A172 (cell line): Measurements from ENCODE around the gene NOL9. TPM values are rescaled to one million over a fixed set of nuclear protein-coding genes. Genes with fewer than 3 reads are reported as not detected.

Experiments
- DNase-seq: peaks from one replicate; pipeline ENCODE4 v3.0.0-alpha.2; 2015; ENCODE audit warnings: low spot score
- total RNA-seq: library from RNA; depleted of rRNA; stranded (reverse); fragments of >200 nt; shearing (Covaris generic); gene quantifications from 2 replicates; pipeline ENCODE4 v1.2.3, GENCODE V29; 2014

Gene NOL9
- total RNA-seq, 1 experiment from 2014 or later, result 17.4 TPM

DNA sequence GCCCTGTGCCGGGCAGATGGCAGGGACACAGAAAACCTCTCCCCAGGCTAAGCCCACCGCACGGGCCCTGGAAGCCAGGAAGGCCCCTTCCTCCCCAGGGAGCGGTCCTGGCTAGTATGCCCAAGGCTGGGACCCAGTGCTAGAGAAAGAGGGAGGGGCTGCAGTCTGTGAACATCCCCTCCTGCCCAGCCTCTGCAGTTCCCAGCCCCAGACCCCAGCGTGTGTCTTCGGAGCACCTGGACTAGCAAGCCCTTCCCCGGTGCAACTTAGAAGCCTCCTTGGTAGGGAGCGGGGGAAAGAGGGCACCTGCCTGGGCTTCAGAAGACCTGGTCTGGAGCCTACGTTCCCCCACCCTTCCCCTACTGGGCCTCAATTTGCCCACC lies 64.9 kb downstream of the NOL9 start:
- DNase-seq, result no peak

DNA sequence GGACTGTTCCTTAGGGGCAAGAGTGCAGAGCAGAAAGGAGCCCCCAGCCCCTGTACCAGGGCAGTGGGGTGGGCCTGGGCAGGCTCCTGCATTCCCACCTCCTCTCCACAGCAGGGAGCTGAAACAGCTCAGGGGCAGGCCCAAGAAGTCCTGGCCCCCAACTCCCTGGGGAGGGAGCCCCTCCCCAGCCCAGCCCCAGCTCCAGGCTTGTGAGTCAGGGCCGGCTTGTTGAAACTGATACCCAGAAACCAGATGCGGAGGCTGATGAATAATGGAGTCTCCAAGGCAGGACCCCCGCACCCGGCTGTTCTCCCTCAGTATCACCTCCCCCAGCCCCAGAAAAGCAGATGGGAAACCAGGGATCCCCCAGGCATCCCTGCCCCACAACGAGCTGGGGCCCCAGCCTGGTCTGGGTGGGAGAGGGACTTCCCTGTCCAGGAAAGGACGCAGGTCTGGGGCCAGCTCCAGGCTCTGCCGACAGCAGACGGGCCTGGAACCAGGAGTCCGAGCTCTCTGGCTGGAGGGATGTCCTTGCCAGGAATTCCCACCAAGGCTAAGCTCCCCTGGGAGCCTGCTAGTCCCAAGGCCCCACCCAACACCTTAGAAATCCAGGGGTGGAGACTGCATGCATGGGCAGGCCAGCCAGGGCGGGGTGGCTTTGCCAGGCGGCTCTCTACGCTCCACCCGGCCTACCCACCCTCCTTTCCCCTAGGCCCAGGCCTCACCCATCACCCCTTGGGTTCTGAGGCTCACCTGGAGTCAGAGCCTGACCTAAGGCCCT lies 65.5 kb downstream of the NOL9 start:
- DNase-seq, result peak; percentile 35

DNA sequence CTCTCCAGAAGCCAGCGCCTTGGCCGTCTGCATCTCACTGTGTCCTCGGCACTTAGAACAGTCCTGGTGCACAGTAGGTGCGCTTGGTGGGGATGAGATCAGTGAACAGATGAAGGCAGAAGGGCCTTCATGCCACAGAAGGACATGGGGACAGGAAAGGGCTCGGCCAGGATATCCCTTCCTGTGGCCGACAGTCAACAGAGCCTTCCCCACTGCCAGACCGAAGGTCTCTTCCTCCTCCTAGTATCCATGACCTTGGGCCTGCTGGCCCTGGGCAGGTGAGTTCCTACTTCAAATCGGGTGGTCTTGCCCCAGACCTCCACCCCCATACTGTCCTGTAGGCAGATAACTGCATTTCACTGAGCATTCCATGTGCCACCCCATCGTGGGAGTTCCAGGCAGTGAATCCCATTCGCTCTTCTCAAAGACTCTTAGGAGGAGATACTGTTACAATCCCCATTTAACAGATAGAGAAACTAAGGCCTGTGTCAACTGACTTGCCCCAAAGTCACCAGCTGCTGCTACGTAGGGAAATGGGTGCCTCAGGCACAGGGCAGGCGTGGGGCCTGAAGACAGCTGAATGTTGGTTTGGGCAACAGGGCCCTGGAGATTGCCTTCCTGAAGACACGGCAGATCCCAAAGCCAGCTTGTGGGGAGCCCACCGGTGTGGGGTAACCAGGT lies 66.4 kb downstream of the NOL9 start:
- DNase-seq, result no peak

DNA sequence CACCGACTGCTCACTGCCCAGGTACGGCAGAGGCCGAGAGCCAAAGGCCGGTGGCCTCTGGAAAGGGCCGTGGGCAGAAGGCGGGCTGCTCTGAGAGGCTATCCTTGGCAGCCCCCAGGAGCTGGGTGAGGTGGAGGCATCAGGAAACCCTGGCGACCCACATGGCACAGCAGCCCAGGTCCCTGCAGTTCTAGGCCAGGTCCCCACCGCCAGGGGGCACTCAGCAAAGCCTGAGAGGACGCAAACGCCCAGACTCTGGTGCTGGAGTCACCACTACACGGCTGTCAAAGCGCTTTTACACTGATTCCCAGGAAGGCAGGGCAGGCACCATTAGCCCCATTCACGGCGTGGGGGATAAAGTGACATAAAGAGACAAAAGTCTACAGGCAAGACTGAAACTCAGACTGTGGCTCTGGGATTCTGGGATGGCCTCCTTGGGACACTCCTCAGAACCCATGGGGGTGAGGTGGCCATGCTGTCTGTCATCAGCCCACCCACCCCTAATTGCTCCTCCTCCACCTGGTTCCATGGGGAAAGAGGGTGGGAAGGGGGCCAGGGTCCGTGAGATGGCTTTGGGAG lies 67.8 kb downstream of the NOL9 start:
- peak; percentile 44 for DNase-seq

DNA sequence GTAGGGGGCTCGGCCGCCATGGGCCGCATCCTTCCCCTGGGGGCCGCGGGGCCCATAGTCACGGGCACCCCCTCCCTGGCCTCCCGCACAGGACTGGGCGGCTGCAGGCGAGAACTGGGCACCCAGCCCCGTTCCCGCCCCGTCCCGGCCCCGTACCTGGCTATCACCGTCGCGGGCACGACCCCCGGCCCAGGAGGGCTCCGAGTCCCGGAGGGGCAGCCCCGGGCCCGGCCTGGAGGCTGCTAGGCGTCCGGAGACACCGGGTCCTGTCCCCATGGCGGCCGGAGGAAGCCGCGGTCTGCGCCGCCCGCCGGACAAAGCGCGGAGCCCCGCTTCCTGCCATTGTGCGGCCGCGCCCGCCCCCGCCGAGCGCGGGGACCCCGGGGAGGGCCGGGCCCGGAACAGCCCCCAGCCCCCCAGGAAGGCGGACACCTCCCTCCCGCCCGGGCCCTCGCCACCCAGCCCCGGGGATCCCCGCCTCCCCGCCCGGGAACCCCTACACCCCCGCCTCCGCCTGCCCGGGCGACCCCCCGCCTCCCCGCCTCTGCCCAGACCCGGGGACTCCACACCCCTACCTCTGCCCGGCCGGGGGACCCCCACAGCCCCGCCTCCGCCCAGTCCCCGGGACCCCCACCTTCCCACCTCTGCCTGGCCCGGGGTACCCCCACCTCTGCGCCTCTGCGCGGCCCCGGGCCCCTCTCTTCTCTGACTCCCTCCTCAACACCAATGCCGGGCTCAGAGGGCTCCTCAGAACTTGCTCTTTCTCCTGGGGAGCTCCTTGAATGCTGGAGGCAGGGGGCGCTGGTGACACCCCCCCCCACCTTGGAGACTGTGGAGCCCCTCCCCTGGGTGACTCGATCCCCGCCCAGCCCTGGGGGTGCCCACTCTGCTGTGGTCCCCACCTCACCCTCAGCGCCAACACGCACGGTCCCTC lies 68.9 kb downstream of the NOL9 start:
- no peak for DNase-seq

DNA sequence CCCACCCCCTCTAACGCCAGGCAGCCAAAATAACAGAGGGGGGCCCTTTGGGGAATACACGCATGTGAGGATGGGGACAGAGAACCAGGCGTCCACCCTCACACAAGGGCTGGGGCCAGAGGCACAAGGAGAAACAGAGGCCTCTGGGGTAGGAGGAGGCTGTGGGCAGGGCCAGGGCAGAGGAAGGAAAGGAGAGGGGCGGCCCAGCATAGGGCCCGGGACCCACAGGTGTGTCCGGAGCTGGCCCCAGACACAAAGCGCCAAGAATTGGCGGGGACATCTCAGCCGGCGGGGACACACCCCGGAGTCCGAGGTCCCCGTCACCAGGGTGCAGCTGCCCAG lies 69.5 kb downstream of the NOL9 start:
- no peak for DNase-seq

DNA sequence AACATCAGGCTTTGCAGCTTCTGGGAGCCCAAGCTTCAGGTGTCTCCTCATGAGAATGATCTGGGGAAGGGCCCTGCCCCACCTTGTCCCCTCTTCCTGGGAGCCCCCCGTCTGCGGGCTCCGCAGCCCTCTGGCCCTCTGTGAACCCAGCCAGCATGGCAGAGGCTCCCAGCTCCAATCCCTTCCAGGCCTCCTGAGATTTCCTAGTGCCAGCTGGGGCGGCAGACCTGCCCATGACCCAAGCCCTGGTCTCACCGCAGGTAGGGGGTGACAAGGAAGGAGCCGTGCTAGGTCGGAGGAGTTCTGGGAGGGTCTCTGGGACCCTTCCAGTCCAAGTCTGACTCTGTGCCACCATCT lies 70.6 kb downstream of the NOL9 start:
- no peak for DNase-seq

DNA sequence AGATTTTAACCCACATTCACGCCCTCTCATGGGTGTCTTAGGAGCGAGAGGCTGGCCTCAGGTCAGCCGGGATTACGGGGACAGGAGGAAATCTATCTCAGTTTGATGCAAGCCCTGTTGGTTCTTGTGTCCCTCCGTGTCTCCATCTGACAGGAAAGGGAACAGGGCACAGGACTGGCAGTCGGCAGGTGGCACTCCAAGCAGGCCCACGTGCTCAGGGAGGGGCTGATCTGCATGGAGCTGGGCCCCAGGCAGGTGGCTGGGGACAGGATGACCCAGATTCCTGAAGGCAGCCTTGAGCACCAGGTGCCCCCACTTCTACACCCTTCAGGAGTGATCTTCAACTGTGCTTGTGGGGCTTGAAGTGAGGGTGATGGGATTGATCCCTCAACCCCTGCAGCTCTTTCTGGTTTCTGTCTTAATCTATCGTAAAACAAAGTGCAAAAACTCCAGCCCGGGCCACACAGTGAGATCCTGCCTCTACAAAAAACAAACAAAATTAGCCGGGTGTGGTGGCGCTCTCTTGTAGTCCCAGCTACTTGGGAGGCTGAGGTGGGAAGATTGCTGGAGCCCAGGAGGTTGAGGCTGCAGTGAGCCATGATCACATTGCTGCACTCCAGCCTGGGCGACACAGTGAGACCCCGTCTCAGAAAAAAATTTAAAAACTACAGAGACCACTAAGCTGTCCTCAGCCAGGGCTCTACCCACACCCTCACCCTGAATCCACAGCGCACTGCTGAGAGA lies 71.1 kb downstream of the NOL9 start:
- no peak for DNase-seq

DNA sequence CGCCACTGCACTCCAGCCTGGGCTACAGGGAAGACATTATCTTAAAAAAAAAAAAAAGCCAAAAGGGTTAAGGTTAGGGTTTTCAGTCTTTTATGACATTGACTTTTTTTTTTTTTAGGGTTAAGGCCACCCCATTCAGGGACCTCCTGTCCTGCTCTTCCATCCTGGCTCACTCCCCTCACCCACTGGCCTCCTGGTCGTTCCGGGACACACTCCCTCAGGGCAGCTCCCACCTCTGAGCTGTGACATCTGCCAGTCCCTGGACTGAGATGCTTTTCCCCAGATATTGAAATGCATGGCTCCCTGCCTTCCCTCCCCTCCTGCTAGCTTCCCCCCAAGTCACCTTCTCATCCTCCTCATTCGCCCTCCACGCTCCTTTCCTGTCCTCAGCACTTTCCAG lies 72.5 kb downstream of the NOL9 start:
- no peak for DNase-seq

DNA sequence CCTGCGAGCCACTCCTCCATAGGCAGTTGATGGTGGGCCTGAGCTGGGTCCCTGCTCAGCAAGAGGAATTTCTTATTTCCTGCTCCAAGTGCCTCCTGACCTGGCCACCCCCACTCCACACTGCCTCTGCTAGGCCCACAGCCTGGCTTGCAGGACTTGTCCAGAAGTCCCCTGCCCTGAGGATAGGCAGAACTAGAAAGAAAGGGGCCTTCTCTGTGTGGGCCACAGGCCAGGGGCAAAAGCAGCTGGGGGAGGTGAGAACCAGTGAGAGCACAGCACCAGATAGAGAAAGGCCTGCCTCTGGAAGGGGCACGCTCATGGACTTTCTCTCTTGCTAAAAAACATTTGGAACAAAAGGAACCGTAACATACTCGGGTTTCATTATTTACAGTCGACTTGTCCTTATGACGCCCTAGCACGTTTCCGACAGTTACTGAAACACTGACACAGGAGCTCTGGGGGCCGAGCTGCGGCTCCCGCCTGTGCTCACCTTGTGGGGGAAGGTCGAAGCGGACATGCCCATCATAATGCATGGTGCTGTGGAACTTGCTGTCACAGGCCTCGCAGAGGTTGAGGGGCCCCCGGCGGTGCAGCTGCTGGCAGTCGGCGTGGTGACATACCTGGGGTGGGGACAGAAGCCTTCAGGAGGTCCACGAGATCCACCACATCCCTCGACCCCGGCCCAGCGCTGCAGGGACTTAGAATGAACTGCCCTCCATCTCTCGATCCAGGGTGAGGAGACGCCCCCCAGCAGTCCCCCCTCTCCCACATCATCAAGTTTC lies 77.1 kb downstream of the NOL9 start:
- no peak for DNase-seq

DNA sequence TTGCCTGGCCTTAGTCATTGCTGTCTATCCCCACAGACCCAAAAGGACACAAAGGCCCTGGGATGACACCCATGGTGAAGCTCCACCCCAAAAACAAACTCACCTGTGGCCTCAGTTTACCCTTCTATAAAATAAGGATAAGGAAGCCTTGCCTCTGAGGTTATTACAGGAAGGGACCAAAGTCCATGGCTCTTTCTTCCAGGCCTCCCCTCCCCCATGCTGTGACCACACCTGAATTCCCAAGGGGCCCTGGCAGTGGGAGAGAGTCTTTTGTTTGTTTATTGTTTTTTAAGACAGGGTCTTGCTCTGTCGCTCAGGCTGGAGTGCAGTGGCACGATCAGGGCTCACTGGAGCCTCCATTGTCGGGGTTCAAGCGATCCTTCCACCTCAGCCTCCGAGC lies 77.8 kb downstream of the NOL9 start:
- no peak for DNase-seq

DNA sequence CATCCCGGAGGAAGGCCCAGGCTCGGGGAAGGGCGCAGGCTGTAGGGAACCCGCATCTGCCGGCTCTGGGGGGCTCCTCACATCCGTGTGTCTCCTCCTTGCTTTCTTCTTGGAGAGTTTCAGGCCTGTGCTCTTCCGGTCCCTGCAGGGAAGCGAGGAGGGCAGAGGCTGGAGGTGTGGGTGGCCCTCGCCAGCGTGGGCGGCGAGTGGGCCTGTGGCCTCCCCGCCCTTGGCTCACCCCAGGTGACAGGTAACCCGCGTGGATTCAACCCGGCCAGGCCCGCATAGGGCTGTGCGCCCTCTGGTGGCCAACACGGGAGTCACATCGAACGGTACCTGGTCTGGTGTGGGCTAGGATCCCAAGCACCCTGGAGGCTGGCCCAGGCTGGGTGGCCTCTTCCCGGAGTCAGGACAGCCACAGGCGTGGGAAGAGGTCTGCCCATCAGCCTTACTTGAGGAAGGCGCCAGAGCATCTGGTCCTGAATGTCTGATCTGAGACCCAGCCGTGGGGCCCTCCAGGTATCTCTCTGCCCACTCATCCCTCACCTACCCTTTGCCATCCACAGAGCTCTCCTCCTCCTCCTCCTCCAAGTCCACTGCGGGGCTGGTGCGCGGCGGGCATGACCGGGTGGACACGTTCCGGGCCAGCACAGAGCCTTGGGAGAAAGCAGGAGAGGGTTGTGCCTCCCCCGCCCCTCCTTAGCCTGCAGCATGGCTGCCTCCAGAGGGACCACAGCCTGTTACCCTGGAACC lies 78.8 kb downstream of the NOL9 start:
- DNase-seq, result no peak

DNA sequence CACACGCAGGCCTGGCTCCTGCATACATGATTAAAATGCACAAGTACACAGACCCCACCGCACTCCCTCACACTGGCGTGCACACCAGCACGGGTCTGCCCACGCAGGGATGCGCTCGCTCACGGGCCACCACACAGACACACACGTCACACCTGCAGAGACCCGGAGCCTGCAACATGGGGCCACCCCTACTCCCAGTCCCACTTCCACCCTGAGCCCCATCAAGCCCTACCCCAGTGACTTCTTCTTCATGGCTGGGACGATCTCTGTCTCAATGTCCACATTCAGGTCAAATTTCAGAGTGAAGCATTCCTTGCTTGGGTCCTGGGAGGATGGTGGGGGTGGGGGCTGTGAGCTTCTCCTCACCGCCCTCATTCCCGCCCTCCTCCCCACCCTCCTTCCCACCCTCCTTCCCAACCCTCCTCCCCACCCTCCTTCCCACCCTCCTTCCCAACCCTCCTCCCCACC lies 79.5 kb downstream of the NOL9 start:
- no peak for DNase-seq

DNA sequence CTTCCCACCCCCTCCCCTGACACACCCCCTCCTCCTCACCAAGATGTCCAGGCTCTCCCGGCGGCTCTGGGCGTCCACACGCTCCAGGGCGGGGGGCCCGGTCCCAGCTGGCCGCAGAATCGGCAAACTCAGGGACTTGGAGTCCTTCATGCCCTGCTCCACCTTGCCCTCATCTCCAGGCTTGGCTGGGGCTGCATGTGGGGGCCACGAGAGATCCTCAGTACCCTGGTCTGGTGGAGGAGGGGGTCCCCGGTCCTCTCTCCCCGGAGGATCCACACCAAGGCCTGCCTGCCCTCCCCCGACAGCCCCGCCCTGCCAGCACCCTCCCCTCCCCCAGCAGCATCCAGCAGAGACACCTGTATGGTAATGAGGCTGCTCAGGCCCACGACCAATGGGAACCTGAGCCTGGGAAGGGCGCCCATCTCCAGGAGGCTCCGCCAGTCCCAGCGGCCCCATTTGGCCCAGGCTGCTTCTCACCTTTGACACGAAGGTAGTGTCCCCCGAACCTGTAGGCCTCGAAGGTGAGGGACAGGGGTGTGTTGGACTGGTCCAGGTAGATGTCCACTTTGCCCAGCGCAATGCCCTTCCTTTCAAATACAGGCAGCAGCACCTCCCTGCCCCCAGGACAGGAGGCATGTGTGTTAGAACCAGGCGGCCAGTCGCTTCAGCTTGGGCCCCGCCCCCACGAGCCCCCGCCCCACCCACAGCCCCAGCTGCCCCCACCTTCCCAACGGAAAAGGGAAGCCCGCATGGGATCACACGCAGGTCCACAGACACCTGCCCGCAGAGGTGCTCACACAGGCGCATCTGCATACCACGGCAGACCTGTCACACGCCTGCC lies 80.1 kb downstream of the NOL9 start:
- no peak for DNase-seq

DNA sequence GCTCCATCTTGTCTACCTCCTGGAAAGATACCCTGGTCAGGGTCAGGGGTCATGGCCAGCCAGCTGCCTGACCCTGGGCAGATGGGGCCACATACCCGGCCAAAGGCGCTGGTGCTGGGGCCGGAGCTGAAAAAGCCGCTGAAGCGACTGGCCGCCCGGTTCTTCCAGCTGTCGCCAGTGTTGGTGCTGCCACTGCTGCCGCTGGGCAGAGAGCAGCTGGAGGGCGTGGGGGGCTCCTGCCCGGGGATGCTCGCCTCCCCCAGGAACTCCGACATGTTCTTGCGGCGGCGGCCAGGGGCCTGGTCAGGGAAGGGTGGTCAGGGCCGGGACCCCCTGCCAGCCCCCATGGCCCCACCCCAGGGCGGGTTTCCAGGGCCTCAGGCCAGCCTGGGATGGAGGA lies 81.2 kb downstream of the NOL9 start:
- DNase-seq, result no peak

DNA sequence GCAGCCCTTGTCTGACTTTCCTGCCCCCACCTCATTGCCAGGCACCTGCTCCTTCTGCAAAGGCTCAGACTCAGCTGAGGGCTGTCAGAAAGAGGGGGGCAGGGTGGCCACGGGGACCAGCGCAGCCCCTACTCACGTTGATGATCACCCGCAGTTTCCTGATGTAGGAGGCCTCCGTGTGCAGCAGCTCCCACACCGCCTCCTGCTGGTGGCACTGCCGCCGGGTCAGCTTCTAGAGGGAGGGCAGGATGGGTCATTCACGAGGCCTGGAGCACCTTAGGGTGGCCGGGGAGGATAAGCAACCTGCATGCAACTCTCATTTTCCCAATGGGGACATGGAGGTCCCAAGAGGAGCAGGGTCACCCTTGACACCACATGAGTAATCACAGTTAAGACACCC lies 81.9 kb downstream of the NOL9 start:
- no peak for DNase-seq

DNA sequence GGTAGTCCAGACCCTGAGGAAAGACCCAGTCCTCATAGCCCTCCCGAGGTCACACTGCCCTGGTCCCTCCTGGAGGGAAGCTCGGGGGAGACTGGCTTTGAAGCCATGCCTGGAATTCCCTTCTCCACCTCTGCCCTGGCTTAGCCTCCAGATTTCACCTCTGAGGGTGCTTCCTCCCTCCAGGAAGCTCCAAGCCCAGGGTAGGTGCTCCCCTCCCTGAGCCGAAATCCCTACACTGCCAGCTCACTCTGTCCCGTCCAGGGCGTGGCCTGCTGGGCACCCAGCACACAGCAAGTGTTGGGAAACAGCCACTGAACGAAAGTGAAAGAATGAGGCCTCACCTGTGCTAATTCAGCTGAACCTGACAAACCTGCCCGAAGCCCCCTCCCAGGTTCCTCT lies 82.3 kb downstream of the NOL9 start:
- DNase-seq, result no peak
